WTC11 (cell line): ENCODE data around the gene RAMP1. TPM values are rescaled to one million over a fixed set of nuclear protein-coding genes. Genes with fewer than 3 reads are reported as not detected.

ENCODE experiments used
- ATAC-seq: fragments of 200-7000 bp; cut with Tn5 transposase; 2 replicates; pipeline ENCODE4 v1.10.0; 2021; ENCODE audit warnings: mild to moderate bottlenecking, moderate library complexity
- CTCF ChIA-PET: fragments of 300-600 bp; sonication (Branson Sonifier 250); formaldehyde crosslinking; loops from one replicate; lab custom pipeline; 2021; ENCODE audit warnings: antibody characterized with exemption; lab: Charles Lee
- POLR2A ChIA-PET: fragments of 350-600 bp; sonication (Branson Sonifier 250); formaldehyde crosslinking; loops from one replicate; lab custom pipeline; 2021; ENCODE audit warnings: antibody characterized with exemption; lab: Charles Lee
- DNase-seq: peaks from one replicate; pipeline ENCODE4 v3.0.0; 2021; ENCODE audit warnings: low spot score
- H3K27ac Mint-ChIP-seq: 2 replicates; pipeline ENCODE4 v1.8.0; 2021; ENCODE audit warnings: mixed read lengths
- H3K27me3 Mint-ChIP-seq: 2 replicates; pipeline ENCODE4 v1.8.0; 2021; ENCODE audit warnings: low read depth, mild to moderate bottlenecking, moderate library complexity, mixed read lengths
- H3K36me3 Mint-ChIP-seq: 2 replicates; pipeline ENCODE4 v1.8.0; 2021; ENCODE audit warnings: mixed read lengths
- H3K4me1 Mint-ChIP-seq: 2 replicates; pipeline ENCODE4 v1.8.0; 2022; ENCODE audit warnings: mixed read lengths
- H3K4me3 Mint-ChIP-seq: 2 replicates; pipeline ENCODE4 v1.8.0; 2021; ENCODE audit warnings: mild to moderate bottlenecking, moderate library complexity, mixed read lengths
- H3K9me3 Mint-ChIP-seq: 2 replicates; pipeline ENCODE4 v1.8.0; 2021; ENCODE audit warnings: mixed read lengths
- CREB1 ChIP-seq: sonication (generic); formaldehyde crosslinking; IDR thresholded peaks from 2 replicates; pipeline ENCODE4 v1.8.0; 2023; ENCODE audit warnings: mild to moderate bottlenecking, missing genetic modification reagents
- EMX1 ChIP-seq: fragments of 250-450 bp; sonication (Bioruptor Pico); IDR thresholded peaks from 2 replicates; pipeline ENCODE4 v1.8.0; 2021; ENCODE audit warnings: mild to moderate bottlenecking
- FOXJ3 ChIP-seq: sonication (generic); formaldehyde crosslinking; IDR thresholded peaks from 2 replicates; pipeline ENCODE4 v1.9.0; 2021; ENCODE audit warnings: missing genetic modification reagents, mild to moderate bottlenecking, borderline replicate concordance
- FOXK1 ChIP-seq: sonication (generic); formaldehyde crosslinking; IDR thresholded peaks from 2 replicates; pipeline ENCODE4 v1.8.0; 2022; ENCODE audit warnings: mild to moderate bottlenecking, moderate library complexity, missing genetic modification reagents
- FOXP1 ChIP-seq: sonication (generic); formaldehyde crosslinking; IDR thresholded peaks from 2 replicates; pipeline ENCODE4 v1.8.0; 2022; ENCODE audit warnings: missing genetic modification reagents, mild to moderate bottlenecking, moderate library complexity, borderline replicate concordance
- GTF2I ChIP-seq: fragments of 250-450 bp; sonication (Bioruptor Pico); conservative IDR thresholded peaks from 2 replicates; pipeline ENCODE4 v1.4.0; 2021; ENCODE audit warnings: mild to moderate bottlenecking
- HMGA2 ChIP-seq: fragments of 250-450 bp; sonication (Bioruptor Pico); IDR thresholded peaks from 2 replicates; pipeline ENCODE4 v1.4.0; 2021; ENCODE audit warnings: mild to moderate bottlenecking, moderate library complexity
- IRF2 ChIP-seq: sonication (generic); formaldehyde crosslinking; IDR thresholded peaks from 2 replicates; pipeline ENCODE4 v1.8.0; 2022; ENCODE audit warnings: low read depth, missing genetic modification reagents, borderline replicate concordance
- MXD4 ChIP-seq: fragments of 250-450 bp; sonication (Bioruptor Pico); IDR thresholded peaks from 2 replicates; pipeline ENCODE4 v1.8.0; 2021; ENCODE audit warnings: mild to moderate bottlenecking, moderate library complexity, borderline replicate concordance
- NFATC4 ChIP-seq: fragments of 250-450 bp; sonication (Bioruptor Pico); IDR thresholded peaks from 2 replicates; pipeline ENCODE4 v1.9.0; 2021; ENCODE audit warnings: mild to moderate bottlenecking
- NR1H2 ChIP-seq: sonication (generic); formaldehyde crosslinking; IDR thresholded peaks from 2 replicates; pipeline ENCODE4 v1.9.0; 2021; ENCODE audit warnings: mild to moderate bottlenecking, moderate library complexity, missing genetic modification reagents
- NR3C1 ChIP-seq: sonication (generic); formaldehyde crosslinking; conservative IDR thresholded peaks from 2 replicates; pipeline ENCODE4 v1.8.1; 2023; ENCODE audit warnings: low read depth, mild to moderate bottlenecking, missing genetic modification reagents
- PRRX2 ChIP-seq: fragments of 250-450 bp; sonication (Bioruptor Pico); IDR thresholded peaks from 2 replicates; pipeline ENCODE4 v1.8.0; 2021; ENCODE audit warnings: mild to moderate bottlenecking
- SMAD3 ChIP-seq: sonication (generic); formaldehyde crosslinking; IDR thresholded peaks from 2 replicates; pipeline ENCODE4 v1.8.0; 2022; ENCODE audit warnings: missing genetic modification reagents, mild to moderate bottlenecking, borderline replicate concordance
- SOX15 ChIP-seq: fragments of 250-450 bp; sonication (Bioruptor Pico); IDR thresholded peaks from 2 replicates; pipeline ENCODE4 v1.9.0; 2021; ENCODE audit warnings: mild to moderate bottlenecking
- TCF7 ChIP-seq: sonication (generic); formaldehyde crosslinking; IDR thresholded peaks from 2 replicates; pipeline ENCODE4 v1.8.0; 2022; ENCODE audit warnings: mild to moderate bottlenecking, low read depth, missing genetic modification reagents, moderate library complexity
- TEAD4 ChIP-seq: sonication (generic); formaldehyde crosslinking; IDR thresholded peaks from 2 replicates; pipeline ENCODE4 v1.8.0; 2022; ENCODE audit warnings: mild to moderate bottlenecking, missing genetic modification reagents
- TP53 ChIP-seq: sonication (generic); formaldehyde crosslinking; IDR thresholded peaks from 2 replicates; pipeline ENCODE4 v1.8.1; 2023; ENCODE audit warnings: mild to moderate bottlenecking, missing genetic modification reagents
- ZNF138 ChIP-seq: sonication (generic); formaldehyde crosslinking; conservative IDR thresholded peaks from 2 replicates; pipeline ENCODE4 v1.8.1; 2022; ENCODE audit warnings: mild to moderate bottlenecking, moderate library complexity, missing genetic modification reagents
- ZNF263 ChIP-seq: sonication (generic); formaldehyde crosslinking; IDR thresholded peaks from 2 replicates; pipeline ENCODE4 v1.8.1; 2022; ENCODE audit warnings: low read depth, mild to moderate bottlenecking, moderate library complexity, missing genetic modification reagents
- ZNF416 ChIP-seq: fragments of 250-450 bp; sonication (Bioruptor Pico); IDR thresholded peaks from 2 replicates; pipeline ENCODE4 v1.9.0; 2021; ENCODE audit warnings: mild to moderate bottlenecking, inconsistent platforms
- ZNF423 ChIP-seq: fragments of 250-450 bp; sonication (Bioruptor Pico); IDR thresholded peaks from 2 replicates; pipeline ENCODE4 v2.1.2; 2022; ENCODE audit warnings: mild to moderate bottlenecking, moderate library complexity
- total RNA-seq: library from RNA; stranded (reverse); gene quantifications from 3 replicates; pipeline ENCODE4 v1.2.3, GENCODE V29; 2021
- TF ChIP-seq, protein P1 (sequence below): sonication (generic); formaldehyde crosslinking; IDR thresholded peaks from 2 replicates; pipeline ENCODE4 v1.8.1; 2022; ENCODE audit warnings: mild to moderate bottlenecking, moderate library complexity, missing genetic modification reagents
- TF ChIP-seq, protein P2 (sequence below): sonication (generic); formaldehyde crosslinking; IDR thresholded peaks from 2 replicates; pipeline ENCODE4 v1.8.0; 2022; ENCODE audit warnings: mild to moderate bottlenecking, missing genetic modification reagents
- TF ChIP-seq, protein P3 (sequence below): fragments of 250-450 bp; sonication (Bioruptor Pico); IDR thresholded peaks from 2 replicates; pipeline ENCODE4 v1.8.0; 2021; ENCODE audit warnings: mild to moderate bottlenecking
- TF ChIP-seq, protein P4 (sequence below): fragments of 250-450 bp; sonication (Bioruptor Pico); conservative IDR thresholded peaks from 2 replicates; pipeline ENCODE4 v1.9.0; 2021; ENCODE audit warnings: mild to moderate bottlenecking
- TF ChIP-seq, protein P5 (sequence below): sonication (generic); formaldehyde crosslinking; IDR thresholded peaks from 2 replicates; pipeline ENCODE4 v1.8.0; 2022; ENCODE audit warnings: mild to moderate bottlenecking, missing genetic modification reagents
- TF ChIP-seq, protein P6 (sequence below): fragments of 250-450 bp; sonication (Bioruptor Pico); IDR thresholded peaks from 2 replicates; pipeline ENCODE4 v1.9.0; 2021; ENCODE audit warnings: moderate library complexity, mild to moderate bottlenecking, inconsistent platforms, borderline replicate concordance

Gene RAMP1
- total RNA-seq, 1 experiment from 2014 or later = 1.0 TPM

DNA sequence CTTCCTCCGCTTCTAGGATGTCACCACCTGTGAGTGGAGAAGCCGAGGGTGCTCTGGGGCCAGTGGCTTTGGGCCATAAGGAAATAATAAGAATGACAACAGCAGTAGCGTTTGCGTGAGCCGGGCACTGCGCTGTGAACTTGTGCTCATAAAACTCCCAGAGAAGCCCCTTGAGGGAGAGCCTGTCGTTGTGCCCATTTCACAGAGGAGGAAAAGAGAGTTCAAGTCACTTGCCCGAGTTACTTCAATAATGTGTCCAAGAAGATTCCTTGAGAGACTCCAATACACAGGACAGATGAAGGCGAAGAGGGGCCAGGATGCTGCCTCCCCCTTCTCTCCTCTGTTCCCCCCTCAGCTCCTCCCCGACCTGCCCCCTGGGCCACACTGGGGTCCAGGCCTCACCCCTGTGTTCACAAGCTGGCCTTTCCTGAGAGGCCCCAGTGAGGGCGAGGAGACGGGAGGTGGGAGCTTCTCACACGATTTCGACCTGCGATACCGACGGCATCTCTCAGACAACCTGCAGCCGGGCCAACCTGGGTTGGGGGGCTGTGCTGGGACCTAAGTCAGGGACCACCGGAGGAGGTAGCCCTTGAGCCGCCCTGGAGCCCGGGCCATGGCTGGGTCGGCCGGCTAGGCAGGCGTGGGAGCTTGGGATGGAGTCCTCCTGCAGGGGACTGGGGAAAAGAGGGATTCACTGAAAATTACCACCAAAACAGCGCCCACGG is 53.9 kb downstream of the RAMP1 start:
- H3K27me3 Mint-ChIP-seq = no peaks in the 10 kb centered on the region; the same call in 1 of the 2 replicates
- TF ChIP-seq SMAD3 (CRISPR knock-in tag) (no peak), CREB1 (CRISPR knock-in tag) (no peak), SOX15 (CRISPR knock-in tag) (no peak), MXD4 (no peak), GTF2I (CRISPR knock-in tag) (no peak), PRRX2 (no peak), TCF7 (CRISPR knock-in tag) (no peak), NR3C1 (CRISPR knock-in tag) (no peak), FOXP1 (no peak), FOXJ3 (CRISPR knock-in tag) (no peak), HMGA2 (CRISPR knock-in tag) (no peak), TEAD4 (no peak), EMX1 (CRISPR knock-in tag) (no peak)
- TF ChIP-seq, protein P1, sequence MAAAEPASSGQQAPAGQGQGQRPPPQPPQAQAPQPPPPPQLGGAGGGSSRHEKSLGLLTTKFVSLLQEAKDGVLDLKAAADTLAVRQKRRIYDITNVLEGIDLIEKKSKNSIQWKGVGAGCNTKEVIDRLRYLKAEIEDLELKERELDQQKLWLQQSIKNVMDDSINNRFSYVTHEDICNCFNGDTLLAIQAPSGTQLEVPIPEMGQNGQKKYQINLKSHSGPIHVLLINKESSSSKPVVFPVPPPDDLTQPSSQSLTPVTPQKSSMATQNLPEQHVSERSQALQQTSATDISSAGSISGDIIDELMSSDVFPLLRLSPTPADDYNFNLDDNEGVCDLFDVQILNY (CRISPR knock-in tag) = no peak
- TF ChIP-seq, protein P2, sequence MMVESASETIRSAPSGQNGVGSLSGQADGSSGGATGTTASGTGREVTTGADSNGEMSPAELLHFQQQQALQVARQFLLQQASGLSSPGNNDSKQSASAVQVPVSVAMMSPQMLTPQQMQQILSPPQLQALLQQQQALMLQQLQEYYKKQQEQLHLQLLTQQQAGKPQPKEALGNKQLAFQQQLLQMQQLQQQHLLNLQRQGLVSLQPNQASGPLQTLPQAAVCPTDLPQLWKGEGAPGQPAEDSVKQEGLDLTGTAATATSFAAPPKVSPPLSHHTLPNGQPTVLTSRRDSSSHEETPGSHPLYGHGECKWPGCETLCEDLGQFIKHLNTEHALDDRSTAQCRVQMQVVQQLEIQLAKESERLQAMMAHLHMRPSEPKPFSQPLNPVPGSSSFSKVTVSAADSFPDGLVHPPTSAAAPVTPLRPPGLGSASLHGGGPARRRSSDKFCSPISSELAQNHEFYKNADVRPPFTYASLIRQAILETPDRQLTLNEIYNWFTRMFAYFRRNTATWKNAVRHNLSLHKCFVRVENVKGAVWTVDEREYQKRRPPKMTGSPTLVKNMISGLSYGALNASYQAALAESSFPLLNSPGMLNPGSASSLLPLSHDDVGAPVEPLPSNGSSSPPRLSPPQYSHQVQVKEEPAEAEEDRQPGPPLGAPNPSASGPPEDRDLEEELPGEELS (CRISPR knock-in tag) = no peak
- TF ChIP-seq, protein P3, sequence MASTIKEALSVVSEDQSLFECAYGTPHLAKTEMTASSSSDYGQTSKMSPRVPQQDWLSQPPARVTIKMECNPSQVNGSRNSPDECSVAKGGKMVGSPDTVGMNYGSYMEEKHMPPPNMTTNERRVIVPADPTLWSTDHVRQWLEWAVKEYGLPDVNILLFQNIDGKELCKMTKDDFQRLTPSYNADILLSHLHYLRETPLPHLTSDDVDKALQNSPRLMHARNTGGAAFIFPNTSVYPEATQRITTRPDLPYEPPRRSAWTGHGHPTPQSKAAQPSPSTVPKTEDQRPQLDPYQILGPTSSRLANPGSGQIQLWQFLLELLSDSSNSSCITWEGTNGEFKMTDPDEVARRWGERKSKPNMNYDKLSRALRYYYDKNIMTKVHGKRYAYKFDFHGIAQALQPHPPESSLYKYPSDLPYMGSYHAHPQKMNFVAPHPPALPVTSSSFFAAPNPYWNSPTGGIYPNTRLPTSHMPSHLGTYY (CRISPR knock-in tag) = no peak
- TF ChIP-seq, protein P4, sequence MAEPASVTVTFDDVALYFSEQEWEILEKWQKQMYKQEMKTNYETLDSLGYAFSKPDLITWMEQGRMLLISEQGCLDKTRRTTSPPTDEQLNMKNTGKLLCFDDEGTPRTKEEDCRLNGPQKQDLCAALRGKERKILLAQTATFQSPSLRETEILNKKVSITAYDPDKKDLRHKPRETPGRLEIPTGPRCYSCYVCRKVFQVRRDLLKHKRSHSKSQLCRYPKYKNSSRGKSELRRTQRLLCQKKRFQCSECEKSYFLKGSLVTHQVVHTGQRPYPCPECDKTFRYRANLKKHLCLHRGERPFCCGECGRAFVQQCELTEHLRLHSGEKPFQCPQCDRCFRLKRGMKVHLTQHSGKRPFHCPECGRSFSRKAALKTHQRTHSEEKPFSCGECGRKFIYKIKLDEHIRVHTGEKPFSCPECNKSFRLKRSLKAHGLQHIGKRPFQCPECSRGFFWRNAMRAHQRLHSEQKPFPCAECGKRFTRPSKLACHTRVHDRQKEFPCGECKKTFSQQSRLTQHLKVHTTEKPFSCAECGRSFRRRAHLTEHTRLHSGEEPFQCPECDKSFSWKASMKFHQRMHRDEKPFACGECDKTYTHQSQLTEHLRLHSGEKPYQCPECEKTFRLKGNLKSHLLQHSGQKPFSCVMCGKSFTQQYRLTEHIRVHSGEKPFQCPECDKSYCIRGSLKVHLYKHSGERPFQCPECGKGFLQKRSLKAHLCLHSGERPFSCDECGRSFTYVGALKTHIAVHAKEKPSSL (CRISPR knock-in tag) = no peak
- TF ChIP-seq, protein P5, sequence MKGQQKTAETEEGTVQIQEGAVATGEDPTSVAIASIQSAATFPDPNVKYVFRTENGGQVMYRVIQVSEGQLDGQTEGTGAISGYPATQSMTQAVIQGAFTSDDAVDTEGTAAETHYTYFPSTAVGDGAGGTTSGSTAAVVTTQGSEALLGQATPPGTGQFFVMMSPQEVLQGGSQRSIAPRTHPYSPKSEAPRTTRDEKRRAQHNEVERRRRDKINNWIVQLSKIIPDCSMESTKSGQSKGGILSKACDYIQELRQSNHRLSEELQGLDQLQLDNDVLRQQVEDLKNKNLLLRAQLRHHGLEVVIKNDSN = no peak
- TF ChIP-seq, all 79 proteins: peak for 0
- Mint-ChIP-seq H3K9me3 (peaks cover 11% of the 10 kb centered on the region), H3K4me1 (no peaks in the 10 kb centered on the region), H3K36me3 (no peaks in the 10 kb centered on the region), H3K27ac (no peak overlapping the region), H3K4me3 (no peak overlapping the region)
- ATAC-seq (no peak), DNase-seq (no peak)
- ChIA-PET CTCF (interaction anchor here (1.0 to 4.1 kb wide), 2 partner anchors 10 to 55 kb away, joined by 3 to 26 read pairs; no protein-coding TSS in a partner anchor), POLR2A (no interaction called here)

DNA sequence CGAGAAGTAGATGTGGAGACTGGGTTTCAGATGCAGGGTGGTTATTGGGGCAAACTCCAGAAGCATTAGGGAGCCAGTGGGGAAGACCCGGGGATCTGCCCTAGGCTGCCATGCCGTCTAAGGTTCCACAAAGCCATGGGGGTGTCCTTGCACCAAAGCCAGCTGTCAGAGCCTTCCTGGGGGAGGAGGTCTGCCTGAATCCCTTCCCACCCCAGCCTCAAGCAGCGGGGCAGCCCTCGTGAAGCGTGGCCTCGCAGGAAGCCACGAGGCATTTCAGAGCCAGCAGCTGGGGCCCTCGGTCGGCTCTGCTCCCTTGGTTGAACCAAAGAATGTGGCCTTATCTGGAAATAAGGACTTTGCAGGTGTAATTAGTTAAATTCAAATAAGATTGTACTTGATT is 56.2 kb downstream of the RAMP1 start:
- DNase-seq = no peak
- no peak for ATAC-seq
- Mint-ChIP-seq H3K36me3 (no peaks in the 10 kb centered on the region), H3K27ac (no peak overlapping the region), H3K9me3 (peaks cover 4% of the 10 kb centered on the region), H3K27me3 (no peaks in the 10 kb centered on the region; the same call in 1 of the 2 replicates), H3K4me3 (no peak overlapping the region), H3K4me1 (no peaks in the 10 kb centered on the region)
- ChIA-PET CTCF (no interaction called here), POLR2A (interaction anchor here (0.5 kb wide), 1 partner anchor 240 kb away, joined by 3 read pairs; no protein-coding TSS in a partner anchor)
- TF ChIP-seq, protein P6, sequence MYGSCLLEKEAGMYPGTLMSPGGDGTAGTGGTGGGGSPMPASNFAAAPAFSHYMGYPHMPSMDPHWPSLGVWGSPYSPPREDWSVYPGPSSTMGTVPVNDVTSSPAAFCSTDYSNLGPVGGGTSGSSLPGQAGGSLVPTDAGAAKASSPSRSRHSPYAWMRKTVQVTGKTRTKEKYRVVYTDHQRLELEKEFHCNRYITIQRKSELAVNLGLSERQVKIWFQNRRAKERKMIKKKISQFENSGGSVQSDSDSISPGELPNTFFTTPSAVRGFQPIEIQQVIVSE = no peak
- TF ChIP-seq NFATC4 (no peak), NR1H2 (no peak), ZNF423 (CRISPR knock-in tag) (no peak), CREB1 (CRISPR knock-in tag) (no peak), PRRX2 (no peak), ZNF263 (CRISPR knock-in tag) (no peak), ZNF138 (CRISPR knock-in tag) (no peak), TP53 (CRISPR knock-in tag) (no peak), FOXK1 (no peak), SOX15 (CRISPR knock-in tag) (no peak), ZNF416 (CRISPR knock-in tag) (no peak), IRF2 (CRISPR knock-in tag) (no peak)
- TF ChIP-seq, protein P1 (CRISPR knock-in tag) = no peak
